Ovary (tissue), 3 donors: ENCODE data around the gene MAPK1.

Experiments
- CTCF ChIP-seq, 3 donors: fragments of 450-650 bp in 2 of 3; fragments of 200-600 bp in 1 of 3; IDR thresholded peaks; one replicate each; pipeline versions ENCODE4 v1.5.1 to v1.8.0; 2016 to 2022; ENCODE audit warnings: antibody characterized with exemption in 3 of 3, mild to moderate bottlenecking in 1 of 3
- EP300 ChIP-seq: sonication (generic); formaldehyde crosslinking; IDR thresholded peaks from one replicate; pipeline ENCODE4 v1.6.1; 2017; ENCODE audit warnings: antibody characterized with exemption
- donor health status: DM: no; HTN: no; CAD: no.

GRCh38 chr22:21754523-21754922 is 112.9 kb downstream of the MAPK1 start:
- no peak for TF ChIP-seq CTCF (IDR thresholded peaks at IDR 0.05)
- TF ChIP-seq EP300, result no peak
